Islet of Langerhans (tissue), 1 donor: ENCODE results near the gene GALC.

Experiments used
- FAIRE-seq: peaks from one replicate; lab custom pipeline; 2011; peaks lifted over from hg19 to GRCh38; lab: Jason Lieb, UNC

GALC gene

GRCh38 chr14:88005978-88006851 is 13.2 kb upstream of the GALC start:
- FAIRE-seq, result no peak

- no peak for FAIRE-seq
Measured at GRCh38 chr14:88005050-88005481, 12.1 kb upstream of the GALC start, which contains the start of gene GPR65. GPR65 (plus strand) TSS chr14:88005135; CDS start chr14:88010848, 5,713 bp downstream.

- FAIRE-seq, result peak; percentile 74
Measured at GRCh38 chr14:88004506-88005036, 11.6 kb upstream of the GALC start.

GRCh38 chr14:88003425-88003824 is 10.4 kb upstream of the GALC start:
- no peak for FAIRE-seq

- FAIRE-seq, result no peak
Measured at GRCh38 chr14:88002421-88003075, 9.6 kb upstream of the GALC start.

- FAIRE-seq, result no peak
Measured at GRCh38 chr14:87999277-87999676, 6.3 kb upstream of the GALC start.

- FAIRE-seq, result no peak
Measured at GRCh38 chr14:87998482-87998881, 5.5 kb upstream of the GALC start.

GRCh38 chr14:87996291-87996592 is 3.3 kb upstream of the GALC start:
- no peak for FAIRE-seq

- no peak for FAIRE-seq
Measured at GRCh38 chr14:87995500-87996290, 2.7 kb upstream of the GALC start.

- FAIRE-seq, result no peak
Measured at GRCh38 chr14:87994974-87995373, 2.0 kb upstream of the GALC start.

- FAIRE-seq, result no peak
Measured at GRCh38 chr14:87992346-87992717, 650 bp downstream of the GALC start.

GRCh38 chr14:87990682-87991081 is 2.3 kb downstream of the GALC start:
- FAIRE-seq, result no peak

GRCh38 chr14:87989956-87990299 is 3.1 kb downstream of the GALC start:
- FAIRE-seq, result no peak

- FAIRE-seq, result no peak
Measured at GRCh38 chr14:87989221-87989955, 3.6 kb downstream of the GALC start.

- no peak for FAIRE-seq
Measured at GRCh38 chr14:87979689-87980088, 13.3 kb downstream of the GALC start.

GRCh38 chr14:87975636-87976035 is 17.3 kb downstream of the GALC start:
- FAIRE-seq, result no peak

GRCh38 chr14:87971010-87971409 is 22.0 kb downstream of the GALC start:
- FAIRE-seq, result no peak

- no peak for FAIRE-seq
Measured at GRCh38 chr14:87967496-87967895, 25.5 kb downstream of the GALC start.

- FAIRE-seq, result no peak
Measured at GRCh38 chr14:87966816-87967215, 26.2 kb downstream of the GALC start.

GRCh38 chr14:87961246-87961645 is 31.7 kb downstream of the GALC start:
- no peak for FAIRE-seq

GRCh38 chr14:87960013-87960787 is 32.8 kb downstream of the GALC start:
- no peak for FAIRE-seq
